Epithelial cell of esophagus (primary cell): ENCODE results near the gene DNASE2.

Source experiments
- DNase-seq: peaks from one replicate; pipeline ENCODE4 v3.0.0; 2010; ENCODE audit warnings: low read depth
- H3K4me3 ChIP-seq: 2 replicates; pipeline ENCODE4 v1.5.1; 2011; ENCODE audit warnings: mild to moderate bottlenecking, low read length, control low read depth
- CTCF ChIP-seq: IDR thresholded peaks from 2 replicates; pipeline ENCODE4 v1.5.1; 2011; ENCODE audit warnings: low read depth, mild to moderate bottlenecking, low read length, control low read depth, inconsistent platforms; ENCODE audit not compliant: insufficient read depth; ENCODE audit errors: missing control alignments

DNASE2 gene

GRCh38 chr19:12825254-12826131, 55.8 kb downstream of the DNASE2 start:
- no peak for DNase-seq
- no peak overlapping the region for H3K4me3 ChIP-seq
- peak; percentile 28 for TF ChIP-seq CTCF
